Hepatocyte (in vitro differentiated cells): Measurements from ENCODE around the gene PRDM10. TPM values are rescaled to one million over a fixed set of nuclear protein-coding genes. Genes with fewer than 3 reads are reported as not detected.

Experiments used
- DNase-seq: peaks from one replicate; pipeline ENCODE4 v3.0.0-alpha.2; 2016; ENCODE audit warnings: low spot score
- H2AFZ ChIP-seq: fragments of 200-600 bp; sonication (generic); 2 replicates; pipeline ENCODE4 v1.6.0; 2016; ENCODE audit warnings: antibody characterized with exemption, mild to moderate bottlenecking
- H3K27ac ChIP-seq: fragments of 200-600 bp; sonication (generic); 2 replicates; pipeline ENCODE4 v1.5.1; 2016; ENCODE audit warnings: mild to moderate bottlenecking
- H3K27me3 ChIP-seq: fragments of 200-600 bp; sonication (generic); 2 replicates; pipeline ENCODE4 v1.6.1; 2016
- H3K36me3 ChIP-seq: fragments of 200-600 bp; sonication (generic); replicated peaks from 2 replicates; pipeline ENCODE4 v1.5.1; 2016; ENCODE audit warnings: low read depth; ENCODE audit not compliant: insufficient read depth
- H3K4me1 ChIP-seq: fragments of 200-600 bp; sonication (generic); 2 replicates; pipeline ENCODE4 v1.5.1; 2016; ENCODE audit warnings: mild to moderate bottlenecking, moderate library complexity; ENCODE audit not compliant: insufficient read depth
- H3K4me2 ChIP-seq: fragments of 200-600 bp; sonication (generic); 2 replicates; pipeline ENCODE4 v1.6.0; 2016
- H3K4me3 ChIP-seq: fragments of 200-600 bp; sonication (generic); 2 replicates; pipeline ENCODE4 v1.5.1; 2016; ENCODE audit warnings: mild to moderate bottlenecking
- H3K79me2 ChIP-seq: fragments of 200-600 bp; sonication (generic); 2 replicates; pipeline ENCODE4 v1.6.0; 2017; ENCODE audit warnings: mild to moderate bottlenecking
- H3K9me2 ChIP-seq: fragments of 200-600 bp; sonication (generic); replicated peaks from 2 replicates; pipeline ENCODE4 v1.6.0; 2017; ENCODE audit warnings: mild to moderate bottlenecking; ENCODE audit not compliant: insufficient read depth
- H3K9me3 ChIP-seq: fragments of 200-600 bp; sonication (generic); 2 replicates; pipeline ENCODE4 v1.5.1; 2016; ENCODE audit warnings: low read depth, mild to moderate bottlenecking
- H4K20me1 ChIP-seq: fragments of 200-600 bp; sonication (generic); 2 replicates; pipeline ENCODE4 v1.6.0; 2016; ENCODE audit warnings: mild to moderate bottlenecking; ENCODE audit not compliant: insufficient read depth, poor library complexity, severe bottlenecking
- EZH2 ChIP-seq: fragments of 200-600 bp; sonication (generic); IDR thresholded peaks from 2 replicates; pipeline ENCODE4 v1.6.1; 2016; ENCODE audit warnings: antibody characterized with exemption, mild to moderate bottlenecking, borderline replicate concordance
- EZH2phosphoT487 ChIP-seq: fragments of 200-600 bp; sonication (generic); IDR thresholded peaks from one replicate; pipeline ENCODE4 v1.6.1; 2018; ENCODE audit warnings: antibody characterized with exemption, mild to moderate bottlenecking, low read depth, moderate library complexity; ENCODE audit not compliant: unreplicated experiment, severe bottlenecking
- WGBS: methylation state at CpG from one replicate; pipeline ENCODE4 v1.1.6; 2016; ENCODE audit warnings: low lambda C conversion rate; ENCODE audit errors: missing lambda C conversion rate; 5-methylcytosine and 5-hydroxymethylcytosine counted together
- polyA plus RNA-seq: library from polyadenylated mRNA; unstranded; fragments of >200 nt; fragmentation: Nextera tagmentation; extraction: Ambion mirVana; gene quantifications from 2 replicates; pipeline ENCODE4 v1.2.1, GENCODE V29; 2016
- total RNA-seq: library from RNA; depleted of rRNA; stranded (reverse); fragments of >200 nt; gene quantifications from 2 replicates; pipeline ENCODE4 v1.2.3, GENCODE V29; 2014
- TF ChIP-seq, protein P1 (sequence below): fragments of 200-600 bp; sonication (generic); IDR thresholded peaks from 2 replicates; pipeline ENCODE4 v1.5.1; 2016; ENCODE audit warnings: antibody characterized with exemption, mild to moderate bottlenecking; ENCODE audit not compliant: poor library complexity

Gene PRDM10
- total and polyA plus RNA-seq, 2 experiments from 2014 or later: 3.8 to 7.1 TPM

GRCh38 chr11:129938764-129939163 lies 63.9 kb downstream of the PRDM10 start:
- no peaks in the 10 kb centered on the region for H4K20me1 ChIP-seq
- no peaks in the 10 kb centered on the region for H3K36me3 ChIP-seq
- no peak overlapping the region for H3K27ac ChIP-seq
- H3K79me2 ChIP-seq: no peaks in the 10 kb centered on the region
- 83% methylated on average over 5 of the region's 5 CpGs for WGBS
- H3K27me3 ChIP-seq: no peaks in the 10 kb centered on the region
- peaks cover 14% of the 10 kb centered on the region for H3K4me1 ChIP-seq
- H3K9me3 ChIP-seq: no peaks in the 10 kb centered on the region
- no peaks in the 10 kb centered on the region for H3K9me2 ChIP-seq
- no peak overlapping the region for H3K4me3 ChIP-seq
- H2AFZ ChIP-seq: no peak overlapping the region
- H3K4me2 ChIP-seq: no peak overlapping the region
- DNase-seq: no peak
- TF ChIP-seq, protein P1, sequence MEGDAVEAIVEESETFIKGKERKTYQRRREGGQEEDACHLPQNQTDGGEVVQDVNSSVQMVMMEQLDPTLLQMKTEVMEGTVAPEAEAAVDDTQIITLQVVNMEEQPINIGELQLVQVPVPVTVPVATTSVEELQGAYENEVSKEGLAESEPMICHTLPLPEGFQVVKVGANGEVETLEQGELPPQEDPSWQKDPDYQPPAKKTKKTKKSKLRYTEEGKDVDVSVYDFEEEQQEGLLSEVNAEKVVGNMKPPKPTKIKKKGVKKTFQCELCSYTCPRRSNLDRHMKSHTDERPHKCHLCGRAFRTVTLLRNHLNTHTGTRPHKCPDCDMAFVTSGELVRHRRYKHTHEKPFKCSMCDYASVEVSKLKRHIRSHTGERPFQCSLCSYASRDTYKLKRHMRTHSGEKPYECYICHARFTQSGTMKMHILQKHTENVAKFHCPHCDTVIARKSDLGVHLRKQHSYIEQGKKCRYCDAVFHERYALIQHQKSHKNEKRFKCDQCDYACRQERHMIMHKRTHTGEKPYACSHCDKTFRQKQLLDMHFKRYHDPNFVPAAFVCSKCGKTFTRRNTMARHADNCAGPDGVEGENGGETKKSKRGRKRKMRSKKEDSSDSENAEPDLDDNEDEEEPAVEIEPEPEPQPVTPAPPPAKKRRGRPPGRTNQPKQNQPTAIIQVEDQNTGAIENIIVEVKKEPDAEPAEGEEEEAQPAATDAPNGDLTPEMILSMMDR: no peak
- no peak for TF ChIP-seq EZH2
- TF ChIP-seq EZH2phosphoT487: no peak

- Histone ChIP-seq H3K4me1 (peaks cover 5% of the 10 kb centered on the region), H3K4me3 (no peak overlapping the region), H3K27ac (no peak overlapping the region), H3K36me3 (no peaks in the 10 kb centered on the region), H2AFZ (no peak overlapping the region), H3K9me3 (no peaks in the 10 kb centered on the region), H4K20me1 (no peaks in the 10 kb centered on the region), H3K4me2 (no peak overlapping the region), H3K9me2 (no peaks in the 10 kb centered on the region), H3K27me3 (no peaks in the 10 kb centered on the region), H3K79me2 (no peaks in the 10 kb centered on the region)
- no peak for DNase-seq
- TF ChIP-seq EZH2phosphoT487: no peak
- TF ChIP-seq, protein P1: no peak
- no peak for TF ChIP-seq EZH2
- WGBS: 91% methylated on average over 4 of the region's 4 CpGs
Observed at GRCh38 chr11:129937592-129938238, 64.9 kb downstream of the PRDM10 start.

DNA sequence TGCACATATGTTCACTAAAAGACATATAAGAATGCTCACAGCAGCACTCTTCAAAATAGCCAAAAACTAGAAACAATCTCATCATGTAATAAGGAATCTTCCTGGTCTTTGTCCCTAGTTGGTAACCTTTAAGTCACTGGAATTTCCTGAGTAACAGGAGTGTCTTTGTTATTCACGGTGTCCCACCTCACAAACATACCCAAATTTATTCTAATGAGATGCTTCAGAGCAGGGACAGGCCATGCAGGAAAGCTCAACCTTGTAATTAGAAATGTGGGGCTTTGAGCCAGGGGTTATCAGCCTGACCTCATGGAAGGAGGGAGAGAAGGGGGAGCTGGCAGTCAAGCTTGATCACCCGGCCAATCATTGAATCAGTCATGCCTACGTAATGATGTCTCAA lies 66.9 kb downstream of the PRDM10 start:
- 86% methylated on average over 3 of the region's 3 CpGs for WGBS
- H3K4me1 ChIP-seq: no peaks in the 10 kb centered on the region
- no peak for TF ChIP-seq EZH2
- TF ChIP-seq, protein P1: no peak
- no peak for TF ChIP-seq EZH2phosphoT487

More for the DNA sequence above, 66.9 kb downstream of the PRDM10 start:
- Histone ChIP-seq H3K27ac (no peak overlapping the region), H3K27me3 (no peaks in the 10 kb centered on the region), H3K4me2 (no peak overlapping the region), H3K36me3 (no peaks in the 10 kb centered on the region), H3K79me2 (no peaks in the 10 kb centered on the region), H3K4me3 (no peak overlapping the region), H3K9me2 (no peaks in the 10 kb centered on the region), H2AFZ (no peak overlapping the region), H3K9me3 (no peaks in the 10 kb centered on the region), H4K20me1 (no peaks in the 10 kb centered on the region)
- DNase-seq: no peak
